H1 (cell line): ENCODE data around the gene HAVCR1. TPM values are rescaled to one million over a fixed set of nuclear protein-coding genes. Genes with fewer than 3 reads are reported as not detected.

ENCODE experiments used
- SAP30 ChIP-seq: fragments of 300-600 bp; sonication (generic); IDR thresholded peaks from 2 replicates; pipeline ENCODE4 v1.7.1; 2012; ENCODE audit warnings: low read length, moderate library complexity, mild to moderate bottlenecking, inconsistent platforms; ENCODE audit not compliant: insufficient read depth, insufficient replicate concordance
- polyA plus RNA-seq, 7 experiments: library from polyadenylated mRNA; depleted of rRNA in 3 of 7; stranded (reverse) in 5 of 7; unstranded in 2 of 7; fragments of >200 nt in 5 of 7; fragments of 200-250 nt in 2 of 7; gene quantifications; 1 replicate in 5 of 7; 2 replicates in 1 of 7; 4 replicates in 1 of 7; pipeline versions ENCODE4 v1.2.1 to v1.2.3, GENCODE V29; 2011 to 2013; ENCODE audit warnings: missing spikeins in 2 of 7, mixed read lengths in 2 of 7
- total RNA-seq: library from RNA; stranded (reverse); fragmentation: NEBNext Ultra II Directional; extraction: Animal tissue kit (Norgen Biotek cat#: 25700); gene quantifications from 2 replicates; pipeline ENCODE4 v1.2.1, GENCODE V29; 2021

HAVCR1 gene
- total and polyA plus RNA-seq, 2 of the 8 experiments (the other 6 are each of a cell fraction or from before 2014, with no cell fraction given): not detected

GRCh38 chr5:157059891-157060290 is 975 bp upstream of the HAVCR1 start (continued):
- TF ChIP-seq SAP30: no peak
